A673 (cell line): Measurements from ENCODE around the gene C4BPA. TPM values are rescaled to one million over a fixed set of nuclear protein-coding genes. Genes with fewer than 3 reads are reported as not detected.

Source experiments
- BruUV-seq: library from RNA; stranded (reverse); fragments of 400-500 nt; replicated peaks from 2 replicates; lab custom pipeline; 2021; lab: Mats Ljungman, UMichigan
- CTCF ChIA-PET: fragments of 300-600 bp; sonication (Branson Sonifier 250); formaldehyde crosslinking; loops from one replicate; lab custom pipeline; 2022; ENCODE audit warnings: antibody characterized with exemption; lab: Charles Lee
- POLR2A ChIA-PET: fragments of 300-600 bp; sonication (Branson Sonifier 250); formaldehyde crosslinking; loops from one replicate; lab custom pipeline; 2022; ENCODE audit warnings: antibody characterized with exemption; ENCODE audit not compliant: low non-redundant PET; lab: Charles Lee
- DNase-seq: peaks from one replicate; pipeline ENCODE4 v3.0.0-alpha.2; 2015; ENCODE audit warnings: low spot score
- H3K27ac ChIP-seq: fragments of 200-600 bp; sonication (generic); 2 replicates; pipeline ENCODE4 v1.5.1; 2016; ENCODE audit warnings: mixed run types, low read depth, mild to moderate bottlenecking, mixed read lengths, antibody characterized with exemption, low read length; ENCODE audit not compliant: poor library complexity, severe bottlenecking
- H3K27me3 ChIP-seq: fragments of 200-600 bp; sonication (generic); replicated peaks from 2 replicates; pipeline ENCODE4 v1.6.1; 2017; ENCODE audit warnings: mixed run types, low read depth, mild to moderate bottlenecking, mixed read lengths, antibody characterized with exemption, low read length; ENCODE audit not compliant: insufficient read depth, poor library complexity
- H3K36me3 ChIP-seq: fragments of 200-600 bp; sonication (generic); 2 replicates; pipeline ENCODE4 v1.6.1; 2016; ENCODE audit warnings: mixed run types, mild to moderate bottlenecking, mixed read lengths, antibody characterized with exemption, low read length; ENCODE audit not compliant: insufficient read depth, poor library complexity, severe bottlenecking
- H3K4me1 ChIP-seq: fragments of 200-600 bp; sonication (generic); 2 replicates; pipeline ENCODE4 v1.6.1; 2017; ENCODE audit warnings: mixed run types, mild to moderate bottlenecking, mixed read lengths, antibody characterized with exemption, low read length; ENCODE audit not compliant: insufficient read depth, poor library complexity, severe bottlenecking
- H3K4me3 ChIP-seq: fragments of 200-600 bp; sonication (generic); 2 replicates; pipeline ENCODE4 v1.5.1; 2016; ENCODE audit warnings: low read depth, mixed run types, mild to moderate bottlenecking, mixed read lengths, low read length; ENCODE audit not compliant: poor library complexity, severe bottlenecking
- H3K9me3 ChIP-seq: fragments of 200-600 bp; sonication (generic); 2 replicates; pipeline ENCODE4 v1.6.1; 2016; ENCODE audit warnings: mixed run types, low read depth, mild to moderate bottlenecking, mixed read lengths, antibody characterized with exemption, low read length; ENCODE audit not compliant: poor library complexity, severe bottlenecking
- CTCF ChIP-seq: fragments of 300-800, 200-600 bp; sonication (generic); conservative IDR thresholded peaks from 2 replicates; pipeline ENCODE4 v1.5.1; 2017; ENCODE audit warnings: low read depth, mild to moderate bottlenecking, antibody characterized with exemption, low read length, moderate library complexity, mixed read lengths
- EZH2 ChIP-seq: fragments of 200-600 bp; sonication (generic); IDR thresholded peaks from 2 replicates; pipeline ENCODE4 v1.6.1; 2017; ENCODE audit warnings: borderline replicate concordance, low read depth, mild to moderate bottlenecking, mixed read lengths, antibody characterized with exemption, low read length; ENCODE audit not compliant: poor library complexity, severe bottlenecking
- intact Hi-C: fragments of 100-400 bp; cut with micrococcal nuclease; formaldehyde crosslinking; loops from one replicate; pipeline ENCODE4 v1.10.0; 2022; ENCODE audit not compliant: unreplicated experiment
- total RNA-seq: library from RNA; stranded (reverse); gene quantifications from 2 replicates; pipeline ENCODE4 v1.2.3, GENCODE V29; 2021

Gene C4BPA
- total RNA-seq, 1 experiment from 2014 or later: not detected

DNA sequence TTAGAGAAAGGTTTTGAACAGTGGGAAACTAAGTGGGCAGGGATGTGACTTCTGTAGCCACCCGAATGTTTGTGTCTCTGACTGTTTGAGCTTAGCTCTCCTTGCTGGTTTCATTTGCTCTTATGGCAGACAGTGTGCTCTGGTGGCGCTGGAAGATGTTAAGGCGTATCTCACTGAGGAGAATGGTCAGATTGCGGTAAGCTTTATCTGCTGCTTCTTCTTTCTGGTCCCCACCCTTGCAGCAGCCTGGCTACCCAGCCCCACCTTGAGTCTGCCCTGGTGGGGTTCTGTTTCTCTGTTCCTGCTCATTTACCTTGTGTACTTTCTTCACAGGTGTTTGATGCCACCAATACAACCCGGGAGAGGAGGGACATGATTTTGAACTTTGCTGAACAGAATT is 41.0 kb upstream of the C4BPA start:
- Histone ChIP-seq H3K4me3 (no peak overlapping the region), H3K4me1 (no peaks in the 10 kb centered on the region), H3K27me3 (no peaks in the 10 kb centered on the region), H3K9me3 (no peaks in the 10 kb centered on the region), H3K27ac (no peak overlapping the region), H3K36me3 (no peaks in the 10 kb centered on the region)
- POLR2A ChIA-PET: no interaction called here
- intact Hi-C loops: no loop called here
- BruUV-seq: no TSS peak
- DNase-seq: no peak
- no peak for TF ChIP-seq EZH2
- TF ChIP-seq CTCF: no peak
- CTCF ChIA-PET: no interaction called here

DNA sequence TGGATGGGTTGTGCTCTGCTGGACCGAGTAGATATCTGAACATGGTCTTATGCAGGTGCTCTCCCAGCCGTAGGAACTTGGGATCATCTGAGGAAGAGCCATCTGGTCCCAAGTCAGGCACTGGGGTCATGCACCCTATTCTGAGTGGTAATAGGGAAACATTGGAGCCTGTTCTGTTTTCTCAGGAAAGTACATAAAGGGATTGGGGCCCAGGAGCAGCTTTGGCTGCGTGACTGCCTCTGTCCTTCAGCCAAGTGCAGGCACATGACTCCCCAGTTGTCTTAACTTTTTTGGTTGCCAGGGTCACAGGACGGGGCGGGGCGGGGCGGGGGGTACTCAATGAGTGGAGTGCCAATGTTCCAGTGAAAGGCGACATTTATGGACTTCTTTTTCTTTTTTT is 39.5 kb upstream of the C4BPA start:
- no peak for TF ChIP-seq CTCF
- no peak for TF ChIP-seq EZH2
- Histone ChIP-seq H3K27ac (no peak overlapping the region), H3K27me3 (no peaks in the 10 kb centered on the region), H3K36me3 (no peaks in the 10 kb centered on the region), H3K4me3 (no peak overlapping the region), H3K9me3 (no peaks in the 10 kb centered on the region), H3K4me1 (no peaks in the 10 kb centered on the region)
- intact Hi-C loops: no loop called here
- CTCF ChIA-PET: no interaction called here
- DNase-seq: no peak
- POLR2A ChIA-PET: no interaction called here
- no TSS peak for BruUV-seq

GRCh38 chr1:207067185-207067584 is 36.8 kb upstream of the C4BPA start:
- ChIA-PET POLR2A (no interaction called here), CTCF (no interaction called here)
- no peak for DNase-seq
- Histone ChIP-seq H3K36me3 (no peaks in the 10 kb centered on the region), H3K27me3 (no peaks in the 10 kb centered on the region), H3K4me3 (no peak overlapping the region), H3K9me3 (no peaks in the 10 kb centered on the region), H3K4me1 (no peaks in the 10 kb centered on the region), H3K27ac (no peak overlapping the region)
- TF ChIP-seq CTCF (no peak), EZH2 (no peak)
- intact Hi-C loops: no loop called here
- no TSS peak for BruUV-seq
